ENCODE measurements around the gene RABEP2. TPM values are rescaled to one million over a fixed set of nuclear protein-coding genes. Genes with fewer than 3 reads are reported as not detected.

RABEP2 gene
- total RNA-seq, 1 donor from 2014 or later: 20.5 TPM

GRCh38 chr16:28925386-28926228, 569 bp upstream of the RABEP2 start:
- DNase-seq: peak; percentile 95
- H3K36me3 Mint-ChIP-seq (ENCODE audit: low read depth): peaks cover 9% of the 10 kb centered on the region
- peak overlapping the region; percentile 92 for H3K4me3 Mint-ChIP-seq
- H3K27me3 Mint-ChIP-seq: no peaks in the 10 kb centered on the region
- H3K4me1 Mint-ChIP-seq: peaks cover 19% of the 10 kb centered on the region
- H3K9me3 Mint-ChIP-seq: no peaks in the 10 kb centered on the region
- intact Hi-C loops (cut with micrococcal nuclease): loop anchor here (1.0 to 5.0 kb wide), 7 partner anchors 11 to 101 kb away; partner anchors contain the start of genes NFATC2IP, SH2B1 and TUFM
- peak overlapping the region; percentile 96 for H3K27ac Mint-ChIP-seq

GRCh38 chr16:28924399-28924761, 658 bp downstream of the RABEP2 start:
- peaks cover 14% of the 10 kb centered on the region for H3K36me3 Mint-ChIP-seq (ENCODE audit: low read depth)
- intact Hi-C loops (cut with micrococcal nuclease): loop anchor here (2.0 kb wide), 2 partner anchors 62 to 78 kb away; partner anchors contain the start of genes SH2B1 and TUFM

GRCh38 chr16:28923652-28924398, 1.2 kb downstream of the RABEP2 start:
- intact Hi-C loops (cut with micrococcal nuclease): loop anchor here (2.0 kb wide), 2 partner anchors 61 to 77 kb away; partner anchors contain the start of genes SH2B1 and TUFM
- peak overlapping the region; percentile 10 for H3K27ac Mint-ChIP-seq
- H3K9me3 Mint-ChIP-seq: no peaks in the 10 kb centered on the region
- peak; percentile 64 for DNase-seq
- peaks cover 19% of the 10 kb centered on the region for H3K4me1 Mint-ChIP-seq
- H3K36me3 Mint-ChIP-seq (ENCODE audit: low read depth): peaks cover 14% of the 10 kb centered on the region
- peak overlapping the region; percentile 92 for H3K4me3 Mint-ChIP-seq
- no peaks in the 10 kb centered on the region for H3K27me3 Mint-ChIP-seq

More at GRCh38 chr16:28924399-28924761, 658 bp downstream of the RABEP2 start:
- Mint-ChIP-seq H3K27me3 (no peaks in the 10 kb centered on the region), H3K27ac (peak overlapping the region; percentile 96), H3K4me3 (peak overlapping the region; percentile 92), H3K4me1 (peaks cover 19% of the 10 kb centered on the region), H3K9me3 (no peaks in the 10 kb centered on the region)
- no peak for DNase-seq

- no peaks in the 10 kb centered on the region for H3K9me3 Mint-ChIP-seq
- intact Hi-C loops (cut with micrococcal nuclease): no loop called here
- peak overlapping the region; percentile 58 for H3K4me3 Mint-ChIP-seq
- DNase-seq: no peak
- no peaks in the 10 kb centered on the region for H3K27me3 Mint-ChIP-seq
- H3K36me3 Mint-ChIP-seq (ENCODE audit: low read depth): peaks cover 14% of the 10 kb centered on the region
- H3K27ac Mint-ChIP-seq: peak overlapping the region; percentile 10
- peaks cover 19% of the 10 kb centered on the region for H3K4me1 Mint-ChIP-seq
Measured at GRCh38 chr16:28923231-28923587, 1.8 kb downstream of the RABEP2 start.

- H3K27ac Mint-ChIP-seq: no peak overlapping the region
- H3K9me3 Mint-ChIP-seq: no peaks in the 10 kb centered on the region
- no peak overlapping the region for H3K4me3 Mint-ChIP-seq
Measured at GRCh38 chr16:28918698-28919097, 6.3 kb downstream of the RABEP2 start.

GRCh38 chr16:28917095-28917494, 7.9 kb downstream of the RABEP2 start:
- Mint-ChIP-seq H3K27me3 (no peaks in the 10 kb centered on the region), H3K36me3 (ENCODE audit: low read depth) (peaks cover 33% of the 10 kb centered on the region), H3K27ac (no peak overlapping the region)

More at GRCh38 chr16:28918698-28919097, 6.3 kb downstream of the RABEP2 start:
- Mint-ChIP-seq H3K36me3 (ENCODE audit: low read depth) (peaks cover 28% of the 10 kb centered on the region), H3K27me3 (no peaks in the 10 kb centered on the region), H3K4me1 (peaks cover 3% of the 10 kb centered on the region)
- intact Hi-C loops (cut with micrococcal nuclease): no loop called here
- no peak for DNase-seq

GRCh38 chr16:28915181-28915580, 9.9 kb downstream of the RABEP2 start:
- intact Hi-C loops (cut with micrococcal nuclease): no loop called here
- Mint-ChIP-seq H3K9me3 (no peaks in the 10 kb centered on the region), H3K27ac (no peak overlapping the region), H3K27me3 (no peaks in the 10 kb centered on the region), H3K4me1 (no peaks in the 10 kb centered on the region), H3K36me3 (ENCODE audit: low read depth) (peaks cover 30% of the 10 kb centered on the region), H3K4me3 (no peak overlapping the region)
- DNase-seq: no peak

More at GRCh38 chr16:28917095-28917494, 7.9 kb downstream of the RABEP2 start:
- intact Hi-C loops (cut with micrococcal nuclease): no loop called here
- Mint-ChIP-seq H3K4me1 (peaks cover 3% of the 10 kb centered on the region), H3K4me3 (no peak overlapping the region), H3K9me3 (no peaks in the 10 kb centered on the region)
- DNase-seq: no peak

GRCh38 chr16:28913946-28914724, 10.9 kb downstream of the RABEP2 start:
- intact Hi-C loops (cut with micrococcal nuclease): no loop called here
- no peaks in the 10 kb centered on the region for H3K4me1 Mint-ChIP-seq
- H3K9me3 Mint-ChIP-seq: no peaks in the 10 kb centered on the region
- H3K27me3 Mint-ChIP-seq: no peaks in the 10 kb centered on the region
- DNase-seq: no peak
- H3K36me3 Mint-ChIP-seq (ENCODE audit: low read depth): peaks cover 27% of the 10 kb centered on the region
- H3K27ac Mint-ChIP-seq: no peak overlapping the region
- no peak overlapping the region for H3K4me3 Mint-ChIP-seq

- H3K4me3 Mint-ChIP-seq: no peak overlapping the region
- no peaks in the 10 kb centered on the region for H3K27me3 Mint-ChIP-seq
- no peaks in the 10 kb centered on the region for H3K4me1 Mint-ChIP-seq
- H3K36me3 Mint-ChIP-seq (ENCODE audit: low read depth): peaks cover 25% of the 10 kb centered on the region
- no peak for DNase-seq
- intact Hi-C loops (cut with micrococcal nuclease): no loop called here
- H3K9me3 Mint-ChIP-seq: no peaks in the 10 kb centered on the region
- no peak overlapping the region for H3K27ac Mint-ChIP-seq
Measured at GRCh38 chr16:28912558-28912957, 12.5 kb downstream of the RABEP2 start.

- no peak overlapping the region for H3K4me3 Mint-ChIP-seq
- H3K27ac Mint-ChIP-seq: peak overlapping the region; percentile 48
- H3K4me1 Mint-ChIP-seq: no peaks in the 10 kb centered on the region
- DNase-seq: no peak
- no peaks in the 10 kb centered on the region for H3K27me3 Mint-ChIP-seq
- H3K9me3 Mint-ChIP-seq: no peaks in the 10 kb centered on the region
- intact Hi-C loops (cut with micrococcal nuclease): no loop called here
- H3K36me3 Mint-ChIP-seq (ENCODE audit: low read depth): peaks cover 16% of the 10 kb centered on the region
Measured at GRCh38 chr16:28910086-28911031, 14.7 kb downstream of the RABEP2 start.

GRCh38 chr16:28905800-28906372, 19.2 kb downstream of the RABEP2 start:
- H3K9me3 Mint-ChIP-seq: no peaks in the 10 kb centered on the region
- intact Hi-C loops (cut with micrococcal nuclease): no loop called here
- H3K27ac Mint-ChIP-seq: no peak overlapping the region
- no peak for DNase-seq
- no peak overlapping the region for H3K4me3 Mint-ChIP-seq
- peaks cover 2% of the 10 kb centered on the region for H3K4me1 Mint-ChIP-seq
- no peaks in the 10 kb centered on the region for H3K27me3 Mint-ChIP-seq
- peaks cover 3% of the 10 kb centered on the region for H3K36me3 Mint-ChIP-seq (ENCODE audit: low read depth)

- intact Hi-C loops (cut with micrococcal nuclease): no loop called here
- H3K4me3 Mint-ChIP-seq: no peak overlapping the region
- H3K9me3 Mint-ChIP-seq: no peaks in the 10 kb centered on the region
- no peak overlapping the region for H3K27ac Mint-ChIP-seq
- DNase-seq: no peak
- peaks cover 2% of the 10 kb centered on the region for H3K4me1 Mint-ChIP-seq
- peaks cover 3% of the 10 kb centered on the region for H3K36me3 Mint-ChIP-seq (ENCODE audit: low read depth)
- no peaks in the 10 kb centered on the region for H3K27me3 Mint-ChIP-seq
Measured at GRCh38 chr16:28905229-28905754, 19.7 kb downstream of the RABEP2 start.
